Measurements from ENCODE around the gene COL24A1.

The COL24A1 gene

GRCh38 chr1:86195281-86195680, 38.7 kb upstream of the COL24A1 start:
- no peak for DNase-seq (ENCODE audit: low read depth)
- no peak for TF ChIP-seq CTCF (IDR thresholded peaks at IDR 0.05; ENCODE audit: insufficient read depth, low read depth, low read length, missing control alignments)
- no peak overlapping the region for H3K4me3 ChIP-seq (ENCODE audit: low read depth, low read length)

GRCh38 chr1:86194491-86195034, 38.0 kb upstream of the COL24A1 start:
- DNase-seq (ENCODE audit: low read depth): no peak
- no peak for TF ChIP-seq CTCF (IDR thresholded peaks at IDR 0.05; ENCODE audit: insufficient read depth, low read depth, low read length, missing control alignments)
- no peak overlapping the region for H3K4me3 ChIP-seq (ENCODE audit: low read depth, low read length)

- DNase-seq (ENCODE audit: low read depth): no peak
- TF ChIP-seq CTCF (IDR thresholded peaks at IDR 0.05; ENCODE audit: insufficient read depth, low read depth, low read length, missing control alignments): no peak
- H3K4me3 ChIP-seq (ENCODE audit: low read depth, low read length): no peak overlapping the region
Observed at GRCh38 chr1:86192417-86192816, 35.8 kb upstream of the COL24A1 start.

GRCh38 chr1:86191958-86192357, 35.4 kb upstream of the COL24A1 start:
- no peak for DNase-seq (ENCODE audit: low read depth)
- no peak for TF ChIP-seq CTCF (IDR thresholded peaks at IDR 0.05; ENCODE audit: insufficient read depth, low read depth, low read length, missing control alignments)
- no peak overlapping the region for H3K4me3 ChIP-seq (ENCODE audit: low read depth, low read length)

- DNase-seq (ENCODE audit: low read depth): no peak
- no peak for TF ChIP-seq CTCF (IDR thresholded peaks at IDR 0.05; ENCODE audit: insufficient read depth, low read depth, low read length, missing control alignments)
- H3K4me3 ChIP-seq (ENCODE audit: low read depth, low read length): no peak overlapping the region
Observed at GRCh38 chr1:86190873-86191272, 34.3 kb upstream of the COL24A1 start.

- TF ChIP-seq CTCF (IDR thresholded peaks at IDR 0.05; ENCODE audit: insufficient read depth, low read depth, low read length, missing control alignments): no peak
- no peak for DNase-seq (ENCODE audit: low read depth)
- H3K4me3 ChIP-seq (ENCODE audit: low read depth, low read length): no peak overlapping the region
Observed at GRCh38 chr1:86184426-86184825, 27.9 kb upstream of the COL24A1 start.

- H3K4me3 ChIP-seq (ENCODE audit: low read depth, low read length): no peak overlapping the region
- no peak for DNase-seq (ENCODE audit: low read depth)
- TF ChIP-seq CTCF (IDR thresholded peaks at IDR 0.05; ENCODE audit: insufficient read depth, low read depth, low read length, missing control alignments): no peak
Observed at GRCh38 chr1:86183810-86184209, 27.2 kb upstream of the COL24A1 start.
